ENCODE results near the gene MLXIP.
"Not testable (repeated sequence)": the region's sequence is repeated elsewhere in the genome, so short reads cannot be mapped to it uniquely, and the experiment has no call there.

Gene MLXIP

GRCh38 chr12:122078141-122079032 lies at the start of gene MLXIP:
MLXIP (plus strand) TSS chr12:122078756; CDS start chr12:122078854, 98 bp downstream.
- H3K4me3 Mint-ChIP-seq, result peak within 1 kb of the TSS; percentile 92

GRCh38 chr12:122028905-122029560 lies 49.5 kb upstream of the MLXIP start:
- H3K27me3 Mint-ChIP-seq, result no peaks in the 10 kb centered on the region
- H3K36me3 Mint-ChIP-seq, result no peaks in the 10 kb centered on the region
- no peak overlapping the region for H3K27ac Mint-ChIP-seq
- H3K4me3 Mint-ChIP-seq, result no peak overlapping the region
- H3K4me1 Mint-ChIP-seq (ENCODE audit: low read depth), result peaks cover 9% of the 10 kb centered on the region
- H3K9me3 Mint-ChIP-seq (ENCODE audit: low read depth), result no peaks in the 10 kb centered on the region

More at GRCh38 chr12:122078141-122079032, at the start of gene MLXIP:
- Mint-ChIP-seq H3K4me1 (ENCODE audit: low read depth) (peaks cover 42% of the 10 kb centered on the region), H3K27me3 (no peaks in the 10 kb centered on the region), H3K36me3 (no peaks in the 10 kb centered on the region), H3K27ac (peak within 1 kb of the TSS; percentile 92), H3K9me3 (ENCODE audit: low read depth) (no peaks in the 10 kb centered on the region)

- Mint-ChIP-seq H3K4me1 (ENCODE audit: low read depth) (peaks cover 9% of the 10 kb centered on the region), H3K9me3 (ENCODE audit: low read depth) (no peaks in the 10 kb centered on the region), H3K36me3 (no peaks in the 10 kb centered on the region), H3K4me3 (no peak overlapping the region), H3K27ac (no peak overlapping the region), H3K27me3 (no peaks in the 10 kb centered on the region)
These were observed 48.7 kb upstream of the MLXIP start for GRCh38 chr12:122029620-122030423.

- Mint-ChIP-seq H3K27me3 (no peaks in the 10 kb centered on the region), H3K4me1 (ENCODE audit: low read depth) (peaks cover 9% of the 10 kb centered on the region), H3K4me3 (no peak overlapping the region), H3K27ac (no peak overlapping the region), H3K9me3 (ENCODE audit: low read depth) (no peaks in the 10 kb centered on the region), H3K36me3 (no peaks in the 10 kb centered on the region)
These were observed 48.0 kb upstream of the MLXIP start for GRCh38 chr12:122030424-122031035.

GRCh38 chr12:122031342-122032216 lies 47.0 kb upstream of the MLXIP start:
- Mint-ChIP-seq H3K4me1 (ENCODE audit: low read depth) (peaks cover 9% of the 10 kb centered on the region), H3K4me3 (no peak overlapping the region), H3K36me3 (no peaks in the 10 kb centered on the region), H3K27me3 (no peaks in the 10 kb centered on the region), H3K9me3 (ENCODE audit: low read depth) (no peaks in the 10 kb centered on the region), H3K27ac (no peak overlapping the region)

GRCh38 chr12:122032580-122032979 lies 46.0 kb upstream of the MLXIP start:
- Mint-ChIP-seq H3K4me3 (no peak overlapping the region), H3K9me3 (ENCODE audit: low read depth) (no peaks in the 10 kb centered on the region), H3K27ac (no peak overlapping the region), H3K36me3 (no peaks in the 10 kb centered on the region), H3K27me3 (no peaks in the 10 kb centered on the region), H3K4me1 (ENCODE audit: low read depth) (peaks cover 5% of the 10 kb centered on the region)

- no peaks in the 10 kb centered on the region for H3K27me3 Mint-ChIP-seq
- no peak overlapping the region for H3K27ac Mint-ChIP-seq
- H3K4me1 Mint-ChIP-seq (ENCODE audit: low read depth), result no peaks in the 10 kb centered on the region
- no peaks in the 10 kb centered on the region for H3K9me3 Mint-ChIP-seq (ENCODE audit: low read depth)
- no peak overlapping the region for H3K4me3 Mint-ChIP-seq
- no peaks in the 10 kb centered on the region for H3K36me3 Mint-ChIP-seq
These were observed 43.3 kb upstream of the MLXIP start for GRCh38 chr12:122035292-122035691.

GRCh38 chr12:122036153-122036552 lies 42.4 kb upstream of the MLXIP start:
- H3K4me3 Mint-ChIP-seq, result no peak overlapping the region
- no peaks in the 10 kb centered on the region for H3K36me3 Mint-ChIP-seq
- H3K27me3 Mint-ChIP-seq, result no peaks in the 10 kb centered on the region
- no peak overlapping the region for H3K27ac Mint-ChIP-seq
- no peaks in the 10 kb centered on the region for H3K9me3 Mint-ChIP-seq (ENCODE audit: low read depth)
- H3K4me1 Mint-ChIP-seq (ENCODE audit: low read depth), result no peaks in the 10 kb centered on the region

- no peaks in the 10 kb centered on the region for H3K4me1 Mint-ChIP-seq (ENCODE audit: low read depth)
- no peak overlapping the region for H3K4me3 Mint-ChIP-seq
- H3K27ac Mint-ChIP-seq, result no peak overlapping the region
These were observed 37.8 kb upstream of the MLXIP start for GRCh38 chr12:122040579-122041386.

GRCh38 chr12:122041458-122041857 lies 37.1 kb upstream of the MLXIP start:
- not testable (repeated sequence) for H3K4me1 Mint-ChIP-seq (ENCODE audit: low read depth)

More at GRCh38 chr12:122040579-122041386, 37.8 kb upstream of the MLXIP start:
- H3K36me3 Mint-ChIP-seq, result no peaks in the 10 kb centered on the region
- no peaks in the 10 kb centered on the region for H3K27me3 Mint-ChIP-seq
- H3K9me3 Mint-ChIP-seq (ENCODE audit: low read depth), result no peaks in the 10 kb centered on the region

GRCh38 chr12:122042910-122043309 lies 35.6 kb upstream of the MLXIP start:
- H3K4me3 Mint-ChIP-seq, result no peak overlapping the region
- H3K4me1 Mint-ChIP-seq (ENCODE audit: low read depth), result no peaks in the 10 kb centered on the region
- H3K27me3 Mint-ChIP-seq, result no peaks in the 10 kb centered on the region
- no peaks in the 10 kb centered on the region for H3K9me3 Mint-ChIP-seq (ENCODE audit: low read depth)
- H3K36me3 Mint-ChIP-seq, result no peaks in the 10 kb centered on the region
- H3K27ac Mint-ChIP-seq, result no peak overlapping the region

More at GRCh38 chr12:122041458-122041857, 37.1 kb upstream of the MLXIP start:
- not testable (repeated sequence) for H3K36me3 Mint-ChIP-seq; H3K4me3 Mint-ChIP-seq; H3K9me3 Mint-ChIP-seq (ENCODE audit: low read depth); H3K27ac Mint-ChIP-seq; H3K27me3 Mint-ChIP-seq

GRCh38 chr12:122043476-122043875 lies 35.1 kb upstream of the MLXIP start:
- Mint-ChIP-seq H3K27me3 (no peaks in the 10 kb centered on the region), H3K9me3 (ENCODE audit: low read depth) (no peaks in the 10 kb centered on the region), H3K4me1 (ENCODE audit: low read depth) (no peaks in the 10 kb centered on the region), H3K4me3 (no peak overlapping the region), H3K36me3 (no peaks in the 10 kb centered on the region), H3K27ac (no peak overlapping the region)

- Mint-ChIP-seq H3K27me3 (no peaks in the 10 kb centered on the region), H3K4me1 (ENCODE audit: low read depth) (no peaks in the 10 kb centered on the region), H3K27ac (no peak overlapping the region), H3K4me3 (no peak overlapping the region), H3K9me3 (ENCODE audit: low read depth) (no peaks in the 10 kb centered on the region), H3K36me3 (no peaks in the 10 kb centered on the region)
These were observed 33.3 kb upstream of the MLXIP start for GRCh38 chr12:122045262-122045661.
